GM19324 (cell line): ENCODE measurements around the gene PLCXD1.

ENCODE experiments used
- ATAC-seq: cut with Tn5 transposase; IDR thresholded peaks from one replicate; pipeline ENCODE4 v1.9.1; 2021; ENCODE audit warnings: mild to moderate bottlenecking, moderate library complexity; ENCODE audit not compliant: unreplicated experiment, low FRiP score

The PLCXD1 gene

GRCh38 chrX:332496-332860 lies 51.3 kb downstream of the PLCXD1 start:
- ATAC-seq: no peak

GRCh38 chrX:332916-333610 lies 51.9 kb downstream of the PLCXD1 start:
- no peak for ATAC-seq

- ATAC-seq: no peak
Measured at GRCh38 chrX:333611-334311, 52.6 kb downstream of the PLCXD1 start.

- ATAC-seq: no peak
Measured at GRCh38 chrX:334331-334891, 53.2 kb downstream of the PLCXD1 start.

GRCh38 chrX:334971-335757 lies 54.0 kb downstream of the PLCXD1 start:
- ATAC-seq: no peak

GRCh38 chrX:335758-336155 lies 54.6 kb downstream of the PLCXD1 start:
- no peak for ATAC-seq

- ATAC-seq: no peak
Measured at GRCh38 chrX:336227-336626, 55.0 kb downstream of the PLCXD1 start.

- no peak for ATAC-seq
Measured at GRCh38 chrX:337331-337831, 56.2 kb downstream of the PLCXD1 start.

GRCh38 chrX:338281-338835 lies 57.2 kb downstream of the PLCXD1 start:
- no peak for ATAC-seq

GRCh38 chrX:338836-339400 lies 57.7 kb downstream of the PLCXD1 start:
- no peak for ATAC-seq

- no peak for ATAC-seq
Measured at GRCh38 chrX:340121-340520, 58.9 kb downstream of the PLCXD1 start.

GRCh38 chrX:340641-341423 lies 59.7 kb downstream of the PLCXD1 start:
- ATAC-seq: no peak

- no peak for ATAC-seq
Measured at GRCh38 chrX:341541-342101, 60.4 kb downstream of the PLCXD1 start.

GRCh38 chrX:344371-344901 lies 63.3 kb downstream of the PLCXD1 start:
- ATAC-seq: no peak

- no peak for ATAC-seq
Measured at GRCh38 chrX:345020-345925, 64.1 kb downstream of the PLCXD1 start.

GRCh38 chrX:346034-346813 lies 65.0 kb downstream of the PLCXD1 start:
- no peak for ATAC-seq
